Measurements from ENCODE around the gene ATXN10. TPM values are rescaled to one million over a fixed set of nuclear protein-coding genes. Genes with fewer than 3 reads are reported as not detected.

The ATXN10 gene
- total and polyA plus RNA-seq, 2 donors (not counting 1 experiment from before 2014, with no cell fraction given) = 52.3 to 95.5 TPM

- H3K4me3 Mint-ChIP-seq = no peak overlapping the region
- H3K9me3 Mint-ChIP-seq (ENCODE audit: insufficient read depth) = no peaks in the 10 kb centered on the region
- no peaks in the 10 kb centered on the region for H3K27me3 Mint-ChIP-seq
- H3K36me3 ChIP-seq (replicated peaks in 1 of 2; ENCODE audit: control extremely low read depth in 1 of 2, control insufficient read depth in 1 of 2, extremely low read depth in 1 of 2, insufficient read depth in 2 of 2, low read length in 1 of 2) = peaks cover 0 to 9% of the 10 kb centered on the region in 2 experiments
- no peak overlapping the region for H3K4me3 ChIP-seq (ENCODE audit: control extremely low read depth in 1 of 5, extremely low read depth in 1 of 5, insufficient read depth in 1 of 5, low read depth in 2 of 5, low read length in 4 of 5)
- WGBS (ENCODE audit: insufficient coverage) = 100% methylated on average over 1 of the region's 6 CpGs
- H3K9me3 ChIP-seq (ENCODE audit: control extremely low read depth in 1 of 3, control insufficient read depth in 2 of 3, insufficient read depth in 1 of 3, low read length in 2 of 3) = no peaks in the 10 kb centered on the region
- ChIA-PET CTCF (no interaction called here), POLR2A (no interaction called here)
- H3K27ac ChIP-seq (ENCODE audit: low read length in 2 of 2) = no peak overlapping the region
- peaks cover 5% of the 10 kb centered on the region for H4K20me1 ChIP-seq (ENCODE audit: control insufficient read depth, insufficient read depth, low read length, poor library complexity, severe bottlenecking)
- intact Hi-C loops (cut with micrococcal nuclease) = no loop called here
- no peak overlapping the region for H3K4me2 ChIP-seq (replicated peaks; ENCODE audit: low read depth, low read length, poor library complexity, severe bottlenecking)
- peaks cover 8% of the 10 kb centered on the region in 2 donors for H3K4me1 ChIP-seq (ENCODE audit: control insufficient read depth in 2 of 2, insufficient read depth in 2 of 2, low read length in 2 of 2)
- H3K79me2 ChIP-seq (ENCODE audit: control insufficient read depth, insufficient read depth, low read length) = peaks cover 22% of the 10 kb centered on the region
- DNase-seq = no peak
- no peak overlapping the region for H3K9ac ChIP-seq (ENCODE audit: low read length)
- no peak overlapping the region for H2AFZ ChIP-seq (ENCODE audit: insufficient read depth, low read depth, low read length, poor library complexity, severe bottlenecking)
- peaks cover 33% of the 10 kb centered on the region for H3K4me1 Mint-ChIP-seq
- no peaks in the 10 kb centered on the region for H3K27me3 ChIP-seq (replicated peaks in 1 of 4; ENCODE audit: control extremely low read depth in 1 of 4, control insufficient read depth in 3 of 4, insufficient read depth in 4 of 4, low read length in 3 of 4)
- no peak for ATAC-seq (ENCODE audit: low read depth)
- TF ChIP-seq CTCF (IDR thresholded peaks at IDR 0.05) = no peak
- H3K27ac Mint-ChIP-seq = no peak overlapping the region
These were observed 110.3 kb downstream of the ATXN10 start for GRCh38 chr22:45781966-45782365.

DNA sequence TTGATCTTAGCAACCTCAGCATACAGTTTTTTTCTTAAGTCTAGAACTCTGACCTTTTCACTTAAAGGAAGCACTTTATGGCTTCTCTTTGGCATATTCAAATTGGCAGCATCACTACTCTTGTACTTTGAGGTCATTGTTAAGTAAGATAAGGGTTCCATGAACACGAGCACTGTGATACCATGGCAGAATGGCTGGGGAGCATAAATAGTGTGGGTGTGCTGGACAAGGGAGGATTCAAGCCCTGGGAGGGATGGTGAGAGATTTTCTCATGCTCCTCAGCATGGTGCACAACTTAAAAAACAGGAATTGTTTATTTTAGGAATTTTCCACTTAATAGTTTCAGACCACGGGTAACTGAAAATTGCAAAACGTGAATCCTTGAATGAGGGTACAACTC lies 111.4 kb downstream of the ATXN10 start:
- ChIA-PET POLR2A (no interaction called here), CTCF (no interaction called here)
- no peak overlapping the region for H3K9ac ChIP-seq (ENCODE audit: low read length)
- no peak overlapping the region for H3K4me3 ChIP-seq (ENCODE audit: control extremely low read depth in 1 of 5, extremely low read depth in 1 of 5, insufficient read depth in 1 of 5, low read depth in 2 of 5, low read length in 4 of 5)
- Mint-ChIP-seq H3K27me3 (no peaks in the 10 kb centered on the region), H3K27ac (no peak overlapping the region), H3K9me3 (ENCODE audit: insufficient read depth) (no peaks in the 10 kb centered on the region), H3K4me1 (peaks cover 22% of the 10 kb centered on the region), H3K4me3 (no peak overlapping the region)
- no peak overlapping the region for H3K27ac ChIP-seq (ENCODE audit: low read length in 2 of 2)
- H3K36me3 ChIP-seq (replicated peaks in 1 of 2; ENCODE audit: control extremely low read depth in 1 of 2, control insufficient read depth in 1 of 2, extremely low read depth in 1 of 2, insufficient read depth in 2 of 2, low read length in 1 of 2) = peaks cover 0 to 7% of the 10 kb centered on the region in 2 experiments
- no peaks in the 10 kb centered on the region for H3K27me3 ChIP-seq (replicated peaks in 1 of 4; ENCODE audit: control extremely low read depth in 1 of 4, control insufficient read depth in 3 of 4, insufficient read depth in 4 of 4, low read length in 3 of 4)
- DNase-seq = no peak
- intact Hi-C loops (cut with micrococcal nuclease) = no loop called here
- H3K4me2 ChIP-seq (replicated peaks; ENCODE audit: low read depth, low read length, poor library complexity, severe bottlenecking) = no peak overlapping the region
- peaks cover 5% of the 10 kb centered on the region for H4K20me1 ChIP-seq (ENCODE audit: control insufficient read depth, insufficient read depth, low read length, poor library complexity, severe bottlenecking)
- H3K4me1 ChIP-seq (ENCODE audit: control insufficient read depth in 2 of 2, insufficient read depth in 2 of 2, low read length in 2 of 2) = peaks cover 0 to under 1% of the 10 kb centered on the region in 2 donors
- no peak overlapping the region for H2AFZ ChIP-seq (ENCODE audit: insufficient read depth, low read depth, low read length, poor library complexity, severe bottlenecking)
- H3K79me2 ChIP-seq (ENCODE audit: control insufficient read depth, insufficient read depth, low read length) = peaks cover 22% of the 10 kb centered on the region
- TF ChIP-seq EZH2 (IDR thresholded peaks at IDR 0.05; ENCODE audit: borderline replicate concordance, insufficient read depth, low read depth, low read length, poor library complexity, severe bottlenecking) = no peak
- TF ChIP-seq CTCF (IDR thresholded peaks at IDR 0.05) = no peak
- no peak for ATAC-seq (ENCODE audit: low read depth)
- no peaks in the 10 kb centered on the region for H3K9me3 ChIP-seq (ENCODE audit: control extremely low read depth in 1 of 3, control insufficient read depth in 2 of 3, insufficient read depth in 1 of 3, low read length in 2 of 3)
- WGBS (ENCODE audit: insufficient coverage) = 80% methylated on average over 3 of the region's 3 CpGs
